Stimulated activated CD8-positive, alpha-beta memory T cell treated with anti-CD3 and anti-CD28 coated beads, Interleukin-7, amount 100 ng/mL, for 1 hour (primary cell): ENCODE data around the gene ZC3H6.
"Not testable (repeated sequence)": the region's sequence is repeated elsewhere in the genome, so short reads cannot be mapped to it uniquely, and the experiment has no call there.

Experiments used
- DNase-seq, 2 donors: peaks; one replicate each; pipeline ENCODE4 v3.0.0-alpha.2; 2020; ENCODE audit warnings: low read depth in 2 of 2

ZC3H6 gene

DNA sequence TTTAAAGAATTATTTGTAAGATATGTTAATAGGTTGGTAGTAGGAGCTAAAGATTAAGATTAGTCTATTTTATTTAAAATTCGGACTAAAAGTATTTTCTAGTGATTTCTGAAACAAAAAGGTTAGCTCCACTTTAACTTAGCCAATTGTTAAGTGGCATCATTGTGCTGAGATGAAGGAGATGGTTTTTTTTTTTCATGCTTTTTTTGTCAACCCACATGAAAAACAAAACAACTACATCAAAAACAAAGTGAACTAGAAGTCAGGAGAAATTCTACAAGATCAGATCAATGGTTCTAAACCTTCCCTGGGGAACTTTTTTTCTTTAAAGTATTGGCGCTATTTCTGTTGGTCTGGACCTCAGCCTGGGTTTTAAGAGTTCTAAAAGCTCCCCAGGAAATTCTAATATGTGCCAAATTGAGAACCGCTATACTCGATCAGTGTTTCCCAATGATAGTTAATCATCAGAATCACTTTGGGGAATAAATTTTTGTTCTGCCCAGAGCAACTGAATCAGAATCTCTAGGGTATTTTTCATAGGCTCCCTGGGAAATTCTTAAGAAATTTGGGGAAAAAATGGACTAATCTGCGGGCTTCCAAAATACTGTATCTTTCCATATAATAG, 2.3 kb downstream of the ZC3H6 start:
- no peak for DNase-seq

DNA sequence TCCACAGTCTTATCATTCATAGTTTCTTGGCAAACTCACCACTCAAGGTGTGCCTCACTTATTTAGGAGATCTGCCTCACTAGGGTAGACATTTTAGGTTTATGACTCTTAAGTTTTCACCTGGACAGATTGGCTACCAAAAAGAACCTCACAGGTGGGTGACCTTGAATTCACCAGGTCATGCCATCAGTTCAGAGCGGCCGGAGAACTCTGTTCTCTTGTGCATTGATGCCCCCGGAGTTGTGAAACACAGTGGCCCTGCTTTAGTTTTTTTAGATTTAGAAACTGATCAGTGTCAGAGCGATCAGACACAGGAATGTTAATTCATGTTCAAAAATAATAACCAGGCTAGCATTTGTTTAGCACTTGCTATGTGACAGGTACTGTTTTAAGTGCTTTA, 6.7 kb downstream of the ZC3H6 start:
- not testable (repeated sequence) for DNase-seq

DNA sequence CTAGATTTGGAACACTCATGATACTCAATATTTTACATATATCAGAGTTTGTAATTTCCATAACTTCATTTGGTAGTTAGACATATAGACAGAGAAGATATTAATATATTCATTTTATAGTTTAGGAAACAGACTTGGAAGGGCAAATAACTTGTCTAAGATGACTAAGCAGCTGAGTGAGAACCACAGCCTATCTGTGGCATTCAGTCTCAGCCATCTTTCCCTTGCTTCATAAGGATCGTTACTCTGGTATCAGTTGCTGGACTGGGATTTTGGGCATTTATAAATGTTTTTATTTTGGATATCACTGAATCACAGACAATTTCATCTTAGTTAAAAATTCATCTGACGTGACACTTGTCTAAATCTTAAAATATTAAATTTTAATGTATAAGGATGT, 8.1 kb downstream of the ZC3H6 start:
- not testable (repeated sequence) for DNase-seq

DNA sequence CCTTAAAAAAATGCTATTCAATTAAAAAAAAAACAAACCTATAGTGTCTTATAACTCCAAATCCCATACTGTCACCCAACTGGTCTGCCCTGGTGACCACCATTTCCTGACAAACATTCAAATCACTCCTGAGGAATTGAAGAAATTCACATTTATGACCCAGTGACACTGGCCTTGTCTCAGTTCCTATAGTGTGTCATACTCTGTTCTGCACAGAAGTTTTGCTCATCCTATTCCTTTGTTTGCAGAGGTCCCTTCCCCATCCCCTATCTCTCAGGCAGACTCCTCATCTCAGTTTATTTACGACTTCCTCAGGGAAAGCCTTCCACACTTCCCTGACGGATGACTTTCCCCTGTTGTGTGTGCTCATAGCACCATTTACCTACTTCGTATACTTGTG, 14.7 kb downstream of the ZC3H6 start:
- DNase-seq = no peak

- DNase-seq = no peak
Measured at GRCh38 chr2:112290648-112291047, 15.3 kb downstream of the ZC3H6 start.

DNA sequence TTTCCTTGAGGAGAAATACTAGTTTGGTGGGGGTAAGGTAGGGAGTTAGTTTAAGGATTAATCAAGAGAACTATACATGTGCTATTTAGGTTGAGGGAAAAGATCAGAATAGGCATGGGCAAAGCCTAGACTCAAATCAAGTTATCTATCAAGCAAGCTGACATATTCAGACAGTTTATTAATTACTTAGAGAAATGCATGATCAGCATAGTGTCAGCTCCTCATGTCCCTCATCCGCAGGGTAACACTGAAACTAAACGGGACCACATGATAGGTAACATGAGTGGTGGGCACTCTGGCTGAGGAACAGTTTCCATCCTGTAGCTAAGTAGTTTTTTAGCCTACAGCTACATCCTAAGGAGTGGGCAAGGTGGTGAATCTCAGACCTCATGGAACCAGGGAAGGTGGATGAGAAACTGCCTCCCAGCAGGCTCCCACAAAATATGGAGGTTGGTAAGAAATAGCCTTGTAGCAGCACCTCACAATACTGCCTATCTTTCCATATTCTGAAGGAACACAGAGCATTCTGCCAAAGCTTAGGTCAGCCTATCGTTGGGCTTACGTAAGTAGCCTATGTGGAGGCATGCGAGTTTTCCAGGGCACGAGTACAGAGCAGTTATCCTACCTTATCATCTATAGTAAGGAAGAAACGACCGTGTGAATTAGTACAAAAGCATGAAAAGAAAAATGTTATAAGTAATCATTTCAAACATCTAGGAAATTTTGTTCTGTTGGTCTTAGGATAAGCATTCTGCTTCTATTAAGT, 18.4 kb downstream of the ZC3H6 start:
- no peak for DNase-seq

GRCh38 chr2:112295407-112296078, 20.1 kb downstream of the ZC3H6 start:
- no peak for DNase-seq

DNA sequence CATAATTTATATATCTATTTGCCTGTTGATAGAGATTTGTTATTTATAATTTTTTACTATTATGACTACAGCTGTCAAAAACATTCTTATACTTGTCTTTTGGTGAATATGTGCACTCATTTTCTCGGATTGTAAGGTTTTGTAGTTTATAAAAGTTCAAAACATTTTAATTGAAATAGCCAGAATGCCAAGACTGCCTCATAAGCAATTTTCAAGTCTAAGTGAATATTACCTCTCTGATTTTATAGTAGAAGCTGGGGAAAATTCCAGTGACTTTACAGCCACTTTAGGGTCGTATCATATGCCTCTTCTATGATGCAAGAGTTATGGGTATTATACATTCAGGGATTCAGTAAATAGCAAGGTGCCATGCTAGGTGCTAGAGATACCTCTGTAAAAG, 21.0 kb downstream of the ZC3H6 start:
- DNase-seq = no peak

DNA sequence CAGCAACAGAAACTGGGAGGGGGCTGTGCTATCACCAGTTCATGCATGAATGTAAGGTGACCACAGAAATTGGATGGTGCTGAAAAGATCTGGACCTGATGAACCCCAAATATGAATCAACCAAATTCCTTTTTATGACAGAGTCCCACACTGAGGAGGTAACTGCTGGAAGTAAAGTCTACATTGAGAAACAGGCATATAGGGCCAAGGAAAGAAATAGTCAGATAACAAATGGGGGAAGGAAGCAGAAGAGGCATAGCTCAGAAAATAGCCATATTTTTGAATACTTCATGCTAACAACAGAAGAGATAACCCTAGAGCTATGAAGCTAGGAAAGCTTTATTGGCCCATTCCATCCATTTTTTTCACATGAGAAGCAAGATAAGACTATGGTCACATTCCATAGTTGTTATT, 25.8 kb downstream of the ZC3H6 start:
- no peak for DNase-seq

- DNase-seq = no peak
Measured at GRCh38 chr2:112301973-112302372, 26.6 kb downstream of the ZC3H6 start.

- no peak for DNase-seq
Measured at GRCh38 chr2:112304298-112304941, 29.0 kb downstream of the ZC3H6 start.

- DNase-seq = no peak
Measured at GRCh38 chr2:112305132-112305531, 29.7 kb downstream of the ZC3H6 start.

DNA sequence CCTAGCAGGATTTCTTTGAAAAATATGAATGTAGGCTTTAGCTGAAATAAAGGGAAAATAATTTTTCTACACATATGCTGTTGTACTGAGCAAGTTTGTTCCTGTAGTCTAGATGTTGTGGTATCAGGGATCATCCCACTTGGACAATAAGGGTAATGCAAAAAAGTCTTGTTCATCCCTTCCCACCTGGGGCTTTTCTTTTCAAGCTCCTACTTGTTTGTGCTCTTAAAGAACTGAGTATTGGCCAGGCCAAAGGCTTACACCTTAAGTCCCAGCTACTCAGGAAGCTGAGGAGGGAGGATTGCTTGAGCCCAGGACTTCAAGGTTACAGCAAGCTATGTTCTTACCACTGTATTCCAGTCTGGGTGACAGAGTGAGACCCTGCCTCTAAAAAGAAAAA, 35.5 kb downstream of the ZC3H6 start:
- DNase-seq = no peak

DNA sequence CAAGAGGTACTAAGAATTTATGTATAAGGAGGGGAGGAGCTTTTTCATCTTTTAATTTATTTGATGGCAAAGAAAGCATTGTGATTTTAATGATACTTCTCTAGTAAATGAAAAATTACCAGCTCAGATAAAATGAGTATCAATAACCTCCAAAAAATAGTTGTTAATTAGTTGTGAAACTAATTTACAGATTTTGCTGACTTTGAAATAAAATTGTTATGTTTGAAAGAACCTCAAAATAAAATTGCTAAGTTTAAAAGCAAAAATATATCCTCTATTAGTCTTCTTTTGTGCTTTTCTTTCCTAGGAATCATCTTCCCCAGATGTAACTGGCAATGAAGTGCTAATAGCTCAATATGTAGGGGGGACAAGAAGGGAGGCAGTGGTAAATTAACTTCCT, 36.5 kb downstream of the ZC3H6 start:
- no peak for DNase-seq

GRCh38 chr2:112312821-112313220, 37.4 kb downstream of the ZC3H6 start:
- DNase-seq = no peak

DNA sequence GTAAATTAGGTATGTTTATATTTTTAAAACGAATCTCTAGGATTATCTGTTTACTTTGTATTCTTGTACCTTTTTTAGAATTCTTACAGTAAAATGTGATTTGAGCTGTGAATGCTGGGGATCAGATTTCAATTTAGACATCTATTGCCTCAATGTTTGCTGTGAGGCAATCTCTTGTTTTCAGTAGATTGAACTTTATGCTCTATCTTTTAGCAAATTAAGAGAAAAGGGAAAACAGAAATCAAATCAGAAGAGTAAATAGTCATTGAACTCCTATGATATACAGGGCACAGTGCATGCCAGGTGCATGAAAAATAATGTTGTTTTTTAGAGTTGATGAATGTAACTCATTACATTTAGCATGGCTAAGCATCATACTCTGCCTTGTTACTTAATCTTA, 39.5 kb downstream of the ZC3H6 start:
- no peak for DNase-seq

- DNase-seq = no peak
Measured at GRCh38 chr2:112317303-112318158, 42.1 kb downstream of the ZC3H6 start.

- DNase-seq = no peak
Measured at GRCh38 chr2:112318515-112318914, 43.1 kb downstream of the ZC3H6 start.

DNA sequence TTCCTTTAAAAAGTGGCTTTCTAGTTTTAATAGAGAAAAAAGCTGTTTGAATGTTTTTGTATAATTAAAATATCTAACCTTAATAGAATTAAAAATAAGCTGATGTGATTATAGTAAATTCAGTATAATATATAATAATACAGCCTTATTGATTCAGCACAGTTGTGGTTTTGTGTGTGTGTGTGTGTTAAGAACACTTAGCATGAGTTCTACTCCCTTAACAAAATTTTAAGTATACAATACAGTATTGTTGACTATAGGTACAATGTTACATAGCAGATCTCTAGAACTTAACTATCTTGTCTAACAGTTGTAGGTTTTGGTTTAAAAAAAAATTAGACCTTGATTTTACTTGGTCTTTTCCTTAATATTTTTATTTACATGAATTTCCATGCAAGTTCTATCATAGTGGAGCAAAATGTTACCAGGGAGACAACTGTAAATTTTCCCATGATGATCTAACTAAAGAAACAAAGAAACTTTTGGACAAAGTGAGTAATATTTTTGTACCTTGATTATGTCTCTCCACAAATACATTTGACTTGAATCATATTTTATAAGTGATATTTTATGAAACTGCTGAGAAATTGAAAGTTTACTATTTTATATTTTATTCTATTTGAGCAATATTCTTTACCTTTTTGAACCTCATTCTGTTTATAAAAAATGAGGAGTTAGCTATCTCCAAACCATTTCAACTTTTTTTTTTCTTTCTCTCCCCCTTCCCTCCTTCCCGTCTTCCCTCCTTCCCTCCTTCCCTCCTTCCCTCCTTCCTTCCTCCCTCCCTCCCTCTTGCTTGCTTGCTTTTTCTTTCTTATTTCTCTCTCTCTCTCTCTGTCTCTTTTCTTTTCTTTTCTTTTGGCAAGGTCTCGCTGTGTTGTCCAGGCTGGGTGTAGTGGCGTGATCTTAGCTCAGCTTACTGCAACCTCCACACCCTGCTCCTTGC, 46.3 kb downstream of the ZC3H6 start:
- no peak for DNase-seq

- DNase-seq = no peak
Measured at GRCh38 chr2:112322919-112323318, 47.5 kb downstream of the ZC3H6 start.
